NB4 (cell line): ENCODE measurements around the gene ANKRD45.

ENCODE experiments used
- DNase-seq: peaks from one replicate; pipeline ENCODE4 v3.0.0; 2010; ENCODE audit warnings: low read depth
- H3K4me3 ChIP-seq: one replicate; pipeline ENCODE4 v1.5.1; 2011; ENCODE audit warnings: mild to moderate bottlenecking, low read depth, low read length, moderate library complexity
- CTCF ChIP-seq: IDR thresholded peaks from one replicate; pipeline ENCODE4 v1.5.1; 2012; ENCODE audit warnings: low read depth, low read length
- MAX ChIP-seq: IDR thresholded peaks from 2 replicates; pipeline ENCODE4 v1.6.1; 2011; ENCODE audit warnings: low read depth, low read length
- MYC ChIP-seq: IDR thresholded peaks from 2 replicates; pipeline ENCODE4 v1.6.1; 2011; ENCODE audit warnings: low read depth, low read length
- POLR2A ChIP-seq: IDR thresholded peaks from 2 replicates; pipeline ENCODE4 v1.6.1; 2011; ENCODE audit warnings: mild to moderate bottlenecking; ENCODE audit not compliant: insufficient read length; ENCODE audit errors: extremely low read depth

The ANKRD45 gene

GRCh38 chr1:173669491-173669941 lies at the start of gene ANKRD45:
Gene ANKRD45, minus strand, starts transcription at chr1:173669851. Its CDS starts 10,433 bp downstream, at chr1:173659418.
- no peak within 1 kb of the TSS for H3K4me3 ChIP-seq
- no peak for TF ChIP-seq MYC
- no peak for TF ChIP-seq MAX
- no peak for TF ChIP-seq POLR2A
- TF ChIP-seq CTCF: no peak
- DNase-seq: no peak

- TF ChIP-seq POLR2A: no peak
- TF ChIP-seq CTCF: no peak
- no peak for TF ChIP-seq MAX
- no peak for TF ChIP-seq MYC
- peak overlapping the region; percentile 93 for H3K4me3 ChIP-seq
- no peak for DNase-seq
These were observed 47.6 kb upstream of the ANKRD45 start for GRCh38 chr1:173717238-173717637.

- H3K4me3 ChIP-seq: peak overlapping the region; percentile 93
- TF ChIP-seq CTCF: no peak
- TF ChIP-seq POLR2A: no peak
- TF ChIP-seq MAX: no peak
- TF ChIP-seq MYC: no peak
- no peak for DNase-seq
These were observed 45.8 kb upstream of the ANKRD45 start for GRCh38 chr1:173715538-173715844.

GRCh38 chr1:173714759-173715537 lies 45.3 kb upstream of the ANKRD45 start, which contains the start of gene KLHL20:
Gene KLHL20, plus strand, starts transcription at chr1:173714981. Its CDS starts 1,063 bp downstream, at chr1:173716044.
- peak; percentile 92 for DNase-seq
- peak within 1 kb of the TSS; percentile 93 for H3K4me3 ChIP-seq
- TF ChIP-seq MYC: no peak; the same call in 1 of the 2 replicates
- TF ChIP-seq CTCF: no peak
- peak; percentile 77 for TF ChIP-seq POLR2A

- no peak for DNase-seq
- TF ChIP-seq MAX: no peak
- TF ChIP-seq MYC: no peak
- TF ChIP-seq POLR2A: no peak
- no peak for TF ChIP-seq CTCF
- peak overlapping the region; percentile 93 for H3K4me3 ChIP-seq
These were observed 44.7 kb upstream of the ANKRD45 start for GRCh38 chr1:173714441-173714758.

GRCh38 chr1:173708787-173709186 lies 39.1 kb upstream of the ANKRD45 start:
- DNase-seq: no peak
- H3K4me3 ChIP-seq: no peak overlapping the region
- TF ChIP-seq MYC (no peak), CTCF (no peak), MAX (no peak)
